Keratinocyte (primary cell): ENCODE results near the gene ARPC5L. TPM values are rescaled to one million over a fixed set of nuclear protein-coding genes. Genes with fewer than 3 reads are reported as not detected.

Experiments used
- DNase-seq: peaks from one replicate; pipeline ENCODE4 v3.0.0-alpha.2; 2011; ENCODE audit warnings: low read depth, missing footprints, low spot score
- FAIRE-seq: peaks from 2 replicates; lab custom pipeline; 2011; peaks lifted over from hg19 to GRCh38; lab: Jason Lieb, UNC
- H2AFZ ChIP-seq: 2 replicates; pipeline ENCODE4 v1.6.0; 2012; ENCODE audit warnings: low read length, control low read depth, inconsistent platforms; ENCODE audit not compliant: control insufficient read depth
- H3K27ac ChIP-seq: 2 replicates; pipeline ENCODE4 v1.5.1; 2011; ENCODE audit warnings: low read length; ENCODE audit not compliant: control insufficient read depth, insufficient read depth
- H3K27me3 ChIP-seq: 3 replicates; pipeline ENCODE4 v1.6.0; 2011; ENCODE audit warnings: low read length; ENCODE audit not compliant: control insufficient read depth, insufficient read depth; ENCODE audit errors: extremely low read depth
- H3K36me3 ChIP-seq, 2 experiments: 2 replicates in 1 of 2; 3 replicates in 1 of 2; pipeline ENCODE4 v1.5.1; 2011; ENCODE audit warnings: low read length in 2 of 2, mild to moderate bottlenecking in 1 of 2; ENCODE audit not compliant: control insufficient read depth in 2 of 2, insufficient read depth in 2 of 2; ENCODE audit errors: extremely low read depth in 1 of 2
- H3K4me1 ChIP-seq: 3 replicates; pipeline ENCODE4 v1.5.1; 2011; ENCODE audit warnings: low read length; ENCODE audit not compliant: control insufficient read depth, insufficient read depth; ENCODE audit errors: extremely low read depth
- H3K4me2 ChIP-seq: 3 replicates; pipeline ENCODE4 v1.6.0; 2011; ENCODE audit warnings: low read depth, low read length; ENCODE audit not compliant: control insufficient read depth, insufficient read depth; ENCODE audit errors: extremely low read depth
- H3K4me3 ChIP-seq, 3 experiments: fragments of 200-600 bp in 1 of 3; sonication (generic) in 1 of 3; 2 replicates in 2 of 3; 3 replicates in 1 of 3; pipeline ENCODE4 v1.5.1; 2011 to 2016; ENCODE audit warnings: low read length in 3 of 3, mild to moderate bottlenecking in 3 of 3, control low read depth in 2 of 3, inconsistent platforms in 1 of 3, low read depth in 1 of 3, mixed read lengths in 1 of 3, mixed run types in 1 of 3, moderate library complexity in 1 of 3; ENCODE audit not compliant: control insufficient read depth in 2 of 3, insufficient read depth in 2 of 3; ENCODE audit errors: extremely low read depth in 1 of 3
- H3K79me2 ChIP-seq: 2 replicates; pipeline ENCODE4 v1.6.0; 2012; ENCODE audit warnings: low read length; ENCODE audit not compliant: control insufficient read depth, insufficient read depth
- H3K9ac ChIP-seq: 3 replicates; pipeline ENCODE4 v1.6.0; 2011; ENCODE audit warnings: low read length; ENCODE audit not compliant: control insufficient read depth, insufficient read depth; ENCODE audit errors: extremely low read depth
- H3K9me1 ChIP-seq: 3 replicates; pipeline ENCODE4 v1.6.0; 2011; ENCODE audit warnings: low read length; ENCODE audit not compliant: control insufficient read depth, insufficient read depth; ENCODE audit errors: extremely low read depth
- H3K9me3 ChIP-seq: 2 replicates; pipeline ENCODE4 v1.5.1; 2012; ENCODE audit warnings: low read depth, low read length; ENCODE audit not compliant: control insufficient read depth
- H4K20me1 ChIP-seq: 3 replicates; pipeline ENCODE4 v1.6.0; 2011; ENCODE audit warnings: low read length; ENCODE audit not compliant: control insufficient read depth, insufficient read depth; ENCODE audit errors: extremely low read depth
- CTCF ChIP-seq, 3 experiments: IDR thresholded peaks in 1 of 3; conservative IDR thresholded peaks in 1 of 3; optimal IDR thresholded peaks in 1 of 3; 2 replicates in 2 of 3; 3 replicates in 1 of 3; pipeline versions ENCODE3 to v1.5.1; 2011; ENCODE audit warnings: low read length in 3 of 3, mild to moderate bottlenecking in 3 of 3, moderate library complexity in 2 of 3, control low read depth in 1 of 3, inconsistent platforms in 1 of 3; ENCODE audit not compliant: insufficient read depth in 2 of 3; ENCODE audit errors: extremely low read depth in 1 of 3
- EZH2 ChIP-seq: IDR thresholded peaks from one replicate; pipeline ENCODE4 v1.6.1; 2012; ENCODE audit warnings: inconsistent platforms, mild to moderate bottlenecking, low read length, moderate library complexity
- dilution Hi-C: fragments of 300-500 bp; cut with MboI; formaldehyde crosslinking; loops from one replicate; pipeline ENCODE4 v1.7.0; 2020; ENCODE audit warnings: low sequenced_read_pairs; ENCODE audit not compliant: extremely low pct_ligation_motif_present
- polyA plus RNA-seq, 5 experiments: library from polyadenylated mRNA; depleted of rRNA in 3 of 5; stranded (reverse) in 3 of 5; stranded (forward) in 1 of 5; unstranded in 1 of 5; fragments of >200 nt; gene quantifications; 1 replicate in 1 of 5; 2 replicates in 3 of 5; 3 replicates in 1 of 5; pipeline versions ENCODE4 v1.2.1 to v1.2.3, GENCODE V29; 2011 to 2012; ENCODE audit warnings: missing spikeins in 2 of 5, low read depth in 1 of 5, low replicate concordance in 1 of 5

The ARPC5L gene
- polyA plus RNA-seq, 1 donor (not counting 4 experiments of a cell fraction or from before 2014, with no cell fraction given), result 102 TPM

- dilution Hi-C loops, result no loop called here
- no peaks in the 10 kb centered on the region for H3K27me3 ChIP-seq
- H3K9me1 ChIP-seq, result no peaks in the 10 kb centered on the region
- DNase-seq (no peak), FAIRE-seq (no peak)
- no peak overlapping the region for H2AFZ ChIP-seq
- no peaks in the 10 kb centered on the region for H4K20me1 ChIP-seq
- peaks cover 10 to 15% of the 10 kb centered on the region in 2 experiments for H3K36me3 ChIP-seq
- H3K4me2 ChIP-seq, result no peak overlapping the region
- H3K4me1 ChIP-seq, result no peaks in the 10 kb centered on the region
- H3K79me2 ChIP-seq, result no peaks in the 10 kb centered on the region
- H3K9ac ChIP-seq, result no peak overlapping the region
- no peak overlapping the region for H3K27ac ChIP-seq
- TF ChIP-seq EZH2 (no peak), CTCF (optimal IDR thresholded peaks at IDR 0.05 in 1 of 3, IDR thresholded peaks at IDR 0.05 in 1 of 3, conservative IDR thresholded peaks at IDR 0.05 in 1 of 3; ENCODE audit: extremely low read depth in 1 of 3, insufficient read depth in 2 of 3, low read length in 3 of 3) (no peak)
- H3K9me3 ChIP-seq, result no peaks in the 10 kb centered on the region
- no peak overlapping the region for H3K4me3 ChIP-seq
These were observed 32.3 kb downstream of the ARPC5L start for GRCh38 chr9:124894035-124894740.

GRCh38 chr9:124894741-124895170, 32.8 kb downstream of the ARPC5L start:
- Histone ChIP-seq H3K9me3 (no peaks in the 10 kb centered on the region), H3K79me2 (no peaks in the 10 kb centered on the region), H3K9me1 (no peaks in the 10 kb centered on the region), H2AFZ (no peak overlapping the region), H3K4me1 (peaks cover 3% of the 10 kb centered on the region), H3K4me3 (no peak overlapping the region), H3K27ac (no peak overlapping the region), H3K9ac (no peak overlapping the region), H3K4me2 (no peak overlapping the region), H3K27me3 (no peaks in the 10 kb centered on the region), H3K36me3 (peaks cover 11 to 12% of the 10 kb centered on the region in 2 experiments), H4K20me1 (no peaks in the 10 kb centered on the region)
- FAIRE-seq (peak; percentile 23), DNase-seq (no peak)
- TF ChIP-seq EZH2, result no peak
- TF ChIP-seq CTCF (optimal IDR thresholded peaks at IDR 0.05 in 1 of 3, IDR thresholded peaks at IDR 0.05 in 1 of 3, conservative IDR thresholded peaks at IDR 0.05 in 1 of 3; ENCODE audit: extremely low read depth in 1 of 3, insufficient read depth in 2 of 3, low read length in 3 of 3), result peak; percentile 56 to 70 (median 62)
- dilution Hi-C loops, result no loop called here
